SK-N-MC (cell line): ENCODE results near the gene B9D1.

Experiments used
- EZH2 ChIP-seq: fragments of 200-600 bp; sonication (generic); IDR thresholded peaks from one replicate; pipeline ENCODE4 v1.6.1; 2017; ENCODE audit warnings: antibody characterized with exemption
- POLR2AphosphoS5 ChIP-seq: IDR thresholded peaks from 2 replicates; pipeline ENCODE4 v1.6.1; 2012; ENCODE audit warnings: mild to moderate bottlenecking, low read depth, low read length, borderline replicate concordance

DNA sequence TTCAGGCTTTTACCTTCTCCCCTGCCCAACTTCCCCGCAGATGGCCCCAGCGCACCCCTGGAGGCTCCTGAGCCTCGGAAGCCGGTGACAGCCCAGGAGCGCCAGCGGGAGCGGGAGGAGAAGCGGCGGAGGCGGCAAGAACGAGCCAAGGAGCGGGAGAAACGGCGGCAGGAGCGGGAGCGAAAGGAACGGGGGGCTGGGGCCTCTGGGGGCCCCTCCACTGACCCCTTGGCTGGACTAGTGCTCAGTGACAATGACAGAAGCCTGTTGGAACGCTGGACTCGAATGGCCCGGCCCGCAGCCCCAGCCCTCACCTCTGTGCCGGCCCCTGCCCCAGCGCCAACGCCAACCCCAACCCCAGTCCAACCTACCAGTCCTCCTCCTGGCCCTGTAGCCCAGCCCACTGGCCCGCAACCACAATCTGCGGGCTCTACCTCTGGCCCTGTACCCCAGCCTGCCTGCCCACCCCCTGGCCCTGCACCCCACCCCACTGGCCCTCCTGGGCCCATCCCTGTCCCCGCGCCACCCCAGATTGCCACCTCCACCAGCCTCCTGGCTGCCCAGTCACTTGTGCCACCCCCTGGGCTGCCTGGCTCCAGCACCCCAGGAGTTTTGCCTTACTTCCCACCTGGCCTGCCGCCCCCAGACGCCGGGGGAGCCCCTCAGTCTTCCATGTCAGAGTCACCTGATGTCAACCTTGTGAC is 19.4 kb upstream of the B9D1 start:
- TF ChIP-seq EZH2 (no peak), POLR2AphosphoS5 (no peak)
